ENCODE data around the gene IQGAP2. TPM values are rescaled to one million over a fixed set of nuclear protein-coding genes. Genes with fewer than 3 reads are reported as not detected.

Gene IQGAP2
- total and polyA plus RNA-seq, 9 of the 15 experiments (the other 6 are each of a cell fraction or from before 2014, with no cell fraction given) = 8.7 to 23.2 (median 17.4) TPM

DNA sequence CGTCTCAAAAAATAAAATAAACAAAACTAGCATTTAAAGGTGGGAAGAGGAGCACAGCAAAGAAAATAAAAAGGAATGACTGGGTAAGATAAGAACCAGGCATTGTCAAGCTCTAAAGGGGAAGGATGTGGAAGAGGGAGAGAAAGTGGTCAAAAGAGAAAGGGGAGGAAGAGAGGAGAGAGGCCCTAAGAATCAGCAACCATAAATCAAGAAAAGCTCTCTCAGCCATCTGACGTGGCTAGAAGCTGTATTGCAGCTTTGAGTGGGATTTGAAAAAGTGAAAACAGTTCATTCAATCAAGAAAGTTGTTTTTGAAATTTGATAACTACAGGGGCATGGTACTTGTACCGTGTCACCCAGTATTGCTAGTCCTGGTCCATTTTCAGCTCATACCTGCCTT lies 267.4 kb downstream of the IQGAP2 start (continued):
- TF ChIP-seq MEIS2 (IDR thresholded peaks at IDR 0.05; ENCODE audit: partially characterized antibody) = peak; percentile 27

DNA sequence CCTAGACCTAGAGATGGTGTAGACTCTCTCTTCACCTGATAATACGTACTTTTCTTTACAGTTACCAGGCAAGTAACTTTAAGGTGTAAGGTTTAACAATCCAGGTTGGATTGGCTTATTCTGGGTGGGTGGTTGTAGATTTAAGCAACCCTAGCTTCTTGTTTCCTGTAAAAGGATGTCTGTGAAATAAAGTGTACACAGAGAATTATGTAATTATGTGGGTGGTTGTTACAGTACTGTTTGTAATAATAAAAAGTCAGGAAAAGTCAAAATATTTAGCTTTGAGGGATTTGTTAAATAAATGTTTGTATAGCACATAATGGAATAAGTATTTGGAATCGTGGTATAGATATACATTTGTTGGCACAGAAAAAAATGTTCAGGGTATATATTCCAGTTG lies 269.2 kb downstream of the IQGAP2 start:
- ChIA-PET POLR2A (no interaction called here), CTCF (ENCODE audit: low intra/inter-chr PET ratio) (no interaction called here)
- in situ Hi-C loops (cut with MboI) = no loop called here
- no TSS peak for BruUV-seq (replicated peaks)
- TF ChIP-seq POLR3G (IDR thresholded peaks at IDR 0.05; ENCODE audit: extremely low read depth, insufficient read length, insufficient replicate concordance) (no peak), MCM2 (IDR thresholded peaks at IDR 0.05; ENCODE audit: low read depth) (no peak), TBP (optimal IDR thresholded peaks at IDR 0.05; ENCODE audit: low read depth, low read length) (no peak)
- Histone ChIP-seq H3K27ac (ENCODE audit: extremely low read depth, low read depth, low read length) (no peak overlapping the region), H3K9me1 (ENCODE audit: control insufficient read depth, insufficient read depth, low read length) (no peaks in the 10 kb centered on the region), H3K9me3 (replicated peaks; ENCODE audit: control insufficient read depth, insufficient read depth, low read depth, low read length) (no peaks in the 10 kb centered on the region), H3K27me3 (ENCODE audit: control insufficient read depth in 2 of 2, insufficient read depth in 2 of 2, low read length in 2 of 2) (no peaks in the 10 kb centered on the region), H3K4me1 (replicated peaks in 1 of 2; ENCODE audit: control insufficient read depth in 2 of 2, insufficient read depth in 2 of 2, low read length in 2 of 2) (peaks cover 3 to 6% of the 10 kb centered on the region in 2 experiments; a peak in 2 of 5 replicates), H2AFZ (ENCODE audit: low read depth, low read length) (no peak overlapping the region), H3K79me2 (ENCODE audit: control insufficient read depth, insufficient read depth, low read length) (no peaks in the 10 kb centered on the region), H3K4me3 (no peak overlapping the region), H4K20me1 (replicated peaks; ENCODE audit: control insufficient read depth, insufficient read depth, low read length) (no peaks in the 10 kb centered on the region), H3K36me3 (ENCODE audit: control insufficient read depth, insufficient read depth, low read length) (peaks cover 3% of the 10 kb centered on the region; the same call in 1 of the 3 replicates), H3K4me2 (ENCODE audit: insufficient read depth, low read length) (no peak overlapping the region), H3K9ac (ENCODE audit: insufficient read depth in 1 of 2, low read depth in 2 of 2, low read length in 2 of 2) (no peak overlapping the region)
- ATAC-seq (no peak), DNase-seq (ENCODE audit: extremely low read depth in 1 of 4, low spot score in 3 of 4) (no peak), FAIRE-seq (no peak)
- WGBS (ENCODE audit: insufficient coverage, low coverage, missing lambda C conversion rate) = 46% methylated on average over 2 of the region's 2 CpGs
- intact Hi-C loops (cut with micrococcal nuclease) = no loop called here

DNA sequence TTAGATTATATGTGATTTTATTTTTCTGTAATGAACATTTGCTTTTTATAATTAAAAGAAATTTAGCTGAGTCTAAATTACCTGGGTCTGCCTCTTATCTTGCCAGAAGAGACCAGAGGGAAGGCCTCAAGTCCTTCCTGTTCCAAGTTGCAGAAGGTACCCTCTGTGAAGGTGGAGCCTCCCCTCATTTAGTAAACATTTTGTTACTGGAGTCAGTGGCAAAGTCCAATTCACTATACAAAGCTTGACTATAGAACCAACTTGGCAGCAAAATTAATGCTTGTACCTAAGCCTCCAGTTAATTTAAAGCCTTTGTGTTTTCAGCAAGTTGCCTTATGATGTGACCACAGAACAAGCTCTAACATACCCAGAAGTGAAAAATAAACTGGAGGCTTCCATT lies 270.0 kb downstream of the IQGAP2 start:
- H3K9me3 ChIP-seq (replicated peaks; ENCODE audit: control insufficient read depth, insufficient read depth, low read depth, low read length) = no peaks in the 10 kb centered on the region
- TF ChIP-seq STAT5A (IDR thresholded peaks at IDR 0.05; ENCODE audit: borderline replicate concordance, low read length) (no peak), ESRRB (CRISPR knock-in tag; IDR thresholded peaks at IDR 0.05; ENCODE audit: borderline replicate concordance) (no peak)
- no peak overlapping the region for H2AFZ ChIP-seq (ENCODE audit: low read depth, low read length)
- no peaks in the 10 kb centered on the region for H3K79me2 ChIP-seq (ENCODE audit: control insufficient read depth, insufficient read depth, low read length)
- no peak overlapping the region for H3K4me2 ChIP-seq (ENCODE audit: insufficient read depth, low read length)
- no peaks in the 10 kb centered on the region for H3K9me1 ChIP-seq (ENCODE audit: control insufficient read depth, insufficient read depth, low read length)
- in situ Hi-C loops (cut with MboI) = no loop called here
- CTCF ChIA-PET (ENCODE audit: low intra/inter-chr PET ratio) = no interaction called here
- no TSS peak for BruUV-seq (replicated peaks)
- DNase-seq (ENCODE audit: extremely low read depth in 1 of 4, low spot score in 3 of 4) = no peak
- FAIRE-seq = no peak
- ATAC-seq = no peak
- POLR2A ChIA-PET = interaction anchor here (0.6 to 1.2 kb wide), 3 partner anchors 9 to 330 kb away, joined by 3 read pairs; no protein-coding TSS in a partner anchor
- no peaks in the 10 kb centered on the region; a peak in 1 of 5 replicates for H3K4me1 ChIP-seq (replicated peaks in 1 of 2; ENCODE audit: control insufficient read depth in 2 of 2, insufficient read depth in 2 of 2, low read length in 2 of 2)
- no peaks in the 10 kb centered on the region for H3K27me3 ChIP-seq (ENCODE audit: control insufficient read depth in 2 of 2, insufficient read depth in 2 of 2, low read length in 2 of 2)
- no peak overlapping the region for H3K9ac ChIP-seq (ENCODE audit: insufficient read depth in 1 of 2, low read depth in 2 of 2, low read length in 2 of 2)
- intact Hi-C loops (cut with micrococcal nuclease) = no loop called here
- H3K27ac ChIP-seq (ENCODE audit: extremely low read depth, low read depth, low read length) = no peak overlapping the region
- H3K36me3 ChIP-seq (ENCODE audit: control insufficient read depth, insufficient read depth, low read length) = peaks cover 3% of the 10 kb centered on the region; the same call in 1 of the 3 replicates
- H4K20me1 ChIP-seq (replicated peaks; ENCODE audit: control insufficient read depth, insufficient read depth, low read length) = no peaks in the 10 kb centered on the region
- no peak overlapping the region for H3K4me3 ChIP-seq
